ENCODE results near the gene LRIT2.
A peak's percentile ranks its signal among the peaks of the same experiment; 100 is the strongest.

Gene LRIT2

GRCh38 chr10:84205853-84206525 is 19.4 kb downstream of the LRIT2 start:
- no peak for DNase-seq (ENCODE audit: low read depth, low spot score)

- DNase-seq (ENCODE audit: low read depth, low spot score) = peak; percentile 6
These were observed 20.1 kb downstream of the LRIT2 start for GRCh38 chr10:84205049-84205852.

GRCh38 chr10:84204610-84205009 is 20.7 kb downstream of the LRIT2 start:
- no peak for DNase-seq (ENCODE audit: low read depth, low spot score)

- no peak for DNase-seq (ENCODE audit: low read depth, low spot score)
These were observed 21.2 kb downstream of the LRIT2 start for GRCh38 chr10:84204122-84204521.

DNA sequence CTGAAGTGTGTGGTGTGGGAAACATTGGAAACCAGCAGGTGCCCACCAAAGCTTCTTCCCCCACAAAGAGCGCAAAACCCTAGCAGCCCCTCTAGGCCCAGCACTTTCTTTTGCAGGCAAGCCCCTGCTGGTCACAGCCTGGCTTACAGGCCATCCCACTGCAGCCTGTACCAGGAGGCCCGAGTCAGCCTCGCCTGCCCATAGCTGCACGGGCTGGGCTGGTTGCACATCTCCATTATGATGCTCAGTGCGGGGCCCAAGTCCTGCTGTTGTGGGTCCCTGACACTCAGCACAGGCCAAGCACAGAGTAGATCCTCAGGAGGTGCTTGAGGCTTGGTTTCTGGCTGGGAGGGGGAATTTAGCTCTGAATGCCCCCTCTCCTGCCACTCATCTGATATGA is 23.0 kb downstream of the LRIT2 start:
- no peak for DNase-seq (ENCODE audit: low read depth, low spot score)

- no peak for DNase-seq (ENCODE audit: low read depth, low spot score)
These were observed 23.7 kb downstream of the LRIT2 start for GRCh38 chr10:84201682-84202081.

DNA sequence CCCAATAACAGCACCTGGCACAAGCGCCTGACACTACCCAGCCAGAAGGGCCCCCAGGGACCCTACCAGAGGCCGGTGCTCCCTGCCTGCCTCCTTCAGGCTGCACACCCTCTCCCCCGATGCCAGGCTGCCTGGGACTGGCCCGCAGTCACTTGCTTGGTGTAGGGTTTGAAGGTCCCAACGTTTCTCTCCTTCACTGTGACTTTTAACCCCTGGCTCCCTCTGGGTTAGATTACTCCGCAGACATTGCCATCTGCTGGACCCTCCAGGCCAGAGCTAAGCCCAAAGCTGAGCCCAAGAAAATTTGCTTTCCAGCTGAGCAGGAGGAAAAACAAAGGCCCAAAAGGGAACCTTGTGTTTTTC is 24.1 kb downstream of the LRIT2 start:
- DNase-seq (ENCODE audit: low read depth, low spot score) = no peak

DNA sequence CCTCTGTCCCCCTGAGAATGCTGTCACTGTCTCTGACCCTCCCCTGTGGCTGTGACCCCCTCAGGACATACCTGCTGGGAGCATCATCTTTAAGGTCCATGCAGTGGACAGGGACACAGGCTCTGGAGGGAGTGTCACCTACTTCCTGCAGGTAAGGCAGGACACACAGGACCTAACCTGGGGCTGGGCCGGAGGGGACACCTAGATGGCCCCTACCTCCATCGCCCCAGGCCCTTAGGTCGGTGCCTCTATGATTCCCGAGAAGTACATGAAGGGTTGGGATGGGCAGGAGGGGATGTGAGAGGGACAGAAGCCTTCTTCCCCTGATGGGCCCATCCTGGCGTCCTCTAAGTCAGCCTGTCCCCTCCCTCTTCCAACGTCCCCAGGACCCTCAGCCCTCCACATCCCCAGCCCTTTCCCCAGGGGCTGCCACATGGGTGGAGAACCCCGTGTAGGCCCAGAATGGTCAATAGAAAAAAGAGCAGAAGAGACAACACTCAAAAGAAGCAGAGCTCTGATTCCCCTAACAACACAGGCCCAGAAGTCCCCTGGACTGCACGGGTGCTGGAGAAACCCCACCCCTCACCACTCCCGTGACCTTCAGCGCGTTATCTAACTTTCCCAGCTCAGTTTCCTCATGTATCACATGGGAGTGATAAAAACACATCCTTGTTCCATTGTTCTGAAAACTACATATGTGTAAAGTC is 24.7 kb downstream of the LRIT2 start:
- no peak for DNase-seq (ENCODE audit: low read depth, low spot score)

DNA sequence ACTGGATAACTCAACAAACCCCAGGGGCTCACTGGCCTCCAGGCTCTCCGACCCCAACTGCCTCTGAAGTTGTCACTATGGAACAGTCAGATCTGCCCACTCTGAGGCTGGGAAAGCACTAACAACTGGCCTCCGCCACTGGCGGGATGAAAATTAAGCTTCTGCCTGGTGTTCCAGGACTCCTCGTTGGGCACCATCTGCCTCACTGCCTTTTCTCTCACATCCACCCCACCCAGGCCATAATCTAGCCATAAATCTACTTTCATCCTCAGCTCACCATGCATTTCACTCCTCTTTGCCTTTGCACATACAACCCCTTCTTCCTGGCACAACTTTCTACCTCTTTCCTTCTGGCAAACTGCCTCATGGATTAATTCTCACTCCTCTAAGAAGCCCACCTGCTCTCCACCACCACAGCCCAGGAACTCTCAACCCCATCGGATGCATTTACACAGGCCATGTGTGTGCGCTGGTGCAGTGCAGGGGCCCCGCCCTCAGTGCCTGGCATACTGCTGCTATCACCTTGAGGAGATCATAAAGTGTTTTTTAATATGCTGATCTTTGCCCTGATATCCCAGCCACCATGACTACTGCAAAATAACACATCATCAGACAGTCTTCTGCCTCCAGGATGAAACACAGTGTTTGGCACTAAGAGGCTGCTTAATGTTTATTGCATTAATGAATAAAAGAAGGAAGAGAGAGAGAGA is 27.0 kb downstream of the LRIT2 start:
- DNase-seq (ENCODE audit: low read depth, low spot score) = no peak

DNA sequence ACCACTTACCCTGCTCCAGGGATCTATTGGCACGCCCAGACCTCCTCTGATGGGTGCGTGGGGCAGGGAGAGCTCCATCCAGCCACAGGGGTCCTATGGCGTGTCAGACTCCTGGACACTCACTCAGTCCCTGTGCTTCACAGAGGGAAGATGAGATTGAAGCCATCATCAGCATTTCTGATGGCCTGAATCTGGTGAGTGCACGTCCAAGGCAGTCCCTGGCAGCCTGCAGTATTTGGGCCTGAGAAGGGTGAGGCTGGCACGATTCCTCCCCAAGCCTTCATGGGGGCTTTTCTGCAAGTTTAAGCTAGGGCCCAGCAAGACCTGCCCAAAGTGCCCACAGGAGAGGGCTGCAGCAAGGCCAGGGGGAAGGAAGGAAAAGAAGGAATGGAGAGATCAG is 27.7 kb downstream of the LRIT2 start:
- DNase-seq (ENCODE audit: low read depth, low spot score) = no peak

GRCh38 chr10:84196941-84197340 is 28.4 kb downstream of the LRIT2 start:
- no peak for DNase-seq (ENCODE audit: low read depth, low spot score)

GRCh38 chr10:84196083-84196482 is 29.3 kb downstream of the LRIT2 start:
- no peak for DNase-seq (ENCODE audit: low read depth, low spot score)

DNA sequence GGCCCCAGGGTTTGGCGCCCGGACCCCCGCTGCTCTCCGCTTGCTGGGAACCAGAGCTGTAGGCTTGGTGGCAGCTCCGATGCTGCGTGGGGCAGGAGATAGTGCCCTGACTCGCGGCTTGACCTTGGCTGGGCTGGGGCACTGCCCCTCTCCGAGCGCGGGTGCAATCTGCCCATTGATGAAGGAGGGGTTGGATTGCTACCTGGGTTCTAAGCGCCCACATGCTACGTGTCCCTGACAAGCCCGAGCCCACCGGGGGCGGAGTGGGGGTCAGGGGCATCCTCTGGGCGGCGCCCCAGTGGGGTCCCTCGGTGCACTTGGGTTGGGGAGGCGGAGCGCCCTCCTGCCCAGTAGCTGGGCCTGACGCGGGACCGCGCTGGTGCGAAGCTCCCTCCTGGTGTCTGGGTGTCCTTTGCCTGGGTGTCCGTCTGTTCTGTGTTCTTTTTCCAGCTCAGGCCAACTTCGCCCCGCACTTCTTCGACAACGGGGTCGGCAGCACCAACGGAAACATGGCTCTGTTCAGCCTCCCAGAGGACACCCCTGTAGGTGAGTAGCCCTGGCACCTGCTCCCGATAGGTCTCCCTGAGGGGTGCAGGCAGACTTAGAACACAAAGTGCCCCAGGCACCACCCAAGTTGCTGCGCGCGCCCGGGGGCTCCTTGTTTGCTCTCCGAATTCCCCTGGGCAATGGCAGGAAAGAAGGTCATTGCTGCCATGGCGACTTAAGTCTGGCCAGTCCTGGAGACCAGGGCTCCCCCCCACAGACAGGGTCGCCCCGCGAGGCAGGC is 30.1 kb downstream of the LRIT2 start:
- no peak for DNase-seq (ENCODE audit: low read depth, low spot score)

DNA sequence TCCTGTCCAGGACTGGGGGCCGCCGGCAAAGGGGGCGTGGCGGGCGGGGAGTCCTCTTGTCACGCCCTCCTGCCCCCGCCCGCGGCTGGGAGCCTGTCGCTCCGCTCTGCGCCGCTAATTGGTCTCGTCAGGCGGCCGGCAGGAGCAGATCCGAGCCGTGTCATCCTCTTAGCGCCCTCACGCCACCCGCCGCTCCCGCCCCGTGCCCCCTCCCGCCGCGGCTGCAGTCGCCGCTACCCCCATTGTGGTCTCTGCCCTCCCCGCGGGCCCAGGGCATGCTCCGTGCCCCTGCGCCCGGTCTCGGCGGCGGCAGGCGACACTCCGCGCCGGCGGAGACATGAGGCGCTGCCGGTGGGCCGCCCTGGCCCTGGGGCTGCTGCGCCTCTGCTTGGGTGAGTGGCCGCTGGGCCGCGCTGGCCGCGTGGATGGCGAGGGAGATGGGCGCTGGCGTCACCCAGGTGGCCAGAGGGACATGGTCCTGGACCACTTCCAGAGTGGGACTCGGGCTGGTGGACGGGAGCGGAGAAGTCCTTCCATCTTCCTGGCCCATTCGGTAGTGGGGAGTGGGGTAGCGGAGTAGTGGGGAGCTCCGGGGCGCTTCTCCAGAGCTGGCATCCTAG is 30.8 kb downstream of the LRIT2 start, which contains the start of gene CDHR1:
Gene CDHR1 (plus strand): TSS at position 114 of the 620 bp plus-strand sequence. CDS start 224 bp downstream, at position 338.
- no peak for DNase-seq (ENCODE audit: low read depth, low spot score)

DNA sequence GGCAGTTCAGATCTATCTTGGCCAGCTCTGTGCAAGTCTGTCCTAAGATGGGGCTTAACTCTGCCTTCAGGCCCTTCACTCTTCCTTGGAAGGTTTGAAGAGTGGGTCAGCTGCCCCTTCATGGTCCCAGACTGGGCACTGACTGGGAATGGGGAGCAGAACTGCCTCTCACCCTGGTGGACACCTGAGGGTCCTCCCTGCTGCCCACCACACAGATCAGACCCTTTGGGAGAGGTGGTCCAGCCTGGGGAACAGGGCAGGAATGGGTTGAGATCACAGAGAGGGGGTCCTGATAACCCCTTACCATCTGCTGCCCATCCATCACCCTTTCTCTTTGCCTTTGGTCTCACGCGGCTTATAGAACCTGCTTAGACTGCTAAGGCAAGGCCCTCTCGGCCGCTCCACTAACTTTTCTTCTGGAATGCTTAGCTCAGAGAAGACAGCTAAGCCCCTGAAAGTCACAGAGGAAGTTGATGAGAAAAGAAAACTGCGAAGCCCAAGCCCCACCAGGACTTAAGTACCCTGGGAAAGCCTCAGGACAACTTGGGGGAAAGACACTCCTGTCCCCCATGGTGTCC is 31.4 kb downstream of the LRIT2 start:
- DNase-seq (ENCODE audit: low read depth, low spot score) = no peak

GRCh38 chr10:84193327-84193726 is 32.0 kb downstream of the LRIT2 start:
- no peak for DNase-seq (ENCODE audit: low read depth, low spot score)

DNA sequence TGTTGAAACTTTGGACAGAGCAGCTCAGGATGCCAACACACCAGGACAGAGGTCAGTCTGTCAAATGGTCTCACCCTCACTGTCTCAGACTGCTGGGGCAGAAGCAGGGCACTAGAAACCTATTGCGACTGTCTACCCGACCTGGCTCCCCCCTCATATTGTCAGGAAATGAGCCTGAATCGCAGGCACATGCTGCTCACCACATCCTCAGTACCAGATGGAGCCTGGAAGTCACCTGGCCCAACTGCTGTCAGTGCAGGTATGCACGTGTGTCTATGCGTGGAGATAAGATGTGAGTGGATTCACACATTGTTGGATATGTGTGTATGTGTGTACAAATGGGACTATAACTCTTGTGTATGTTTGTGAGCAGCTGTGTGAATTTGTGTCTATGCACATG is 34.2 kb downstream of the LRIT2 start:
- no peak for DNase-seq (ENCODE audit: low read depth, low spot score)

DNA sequence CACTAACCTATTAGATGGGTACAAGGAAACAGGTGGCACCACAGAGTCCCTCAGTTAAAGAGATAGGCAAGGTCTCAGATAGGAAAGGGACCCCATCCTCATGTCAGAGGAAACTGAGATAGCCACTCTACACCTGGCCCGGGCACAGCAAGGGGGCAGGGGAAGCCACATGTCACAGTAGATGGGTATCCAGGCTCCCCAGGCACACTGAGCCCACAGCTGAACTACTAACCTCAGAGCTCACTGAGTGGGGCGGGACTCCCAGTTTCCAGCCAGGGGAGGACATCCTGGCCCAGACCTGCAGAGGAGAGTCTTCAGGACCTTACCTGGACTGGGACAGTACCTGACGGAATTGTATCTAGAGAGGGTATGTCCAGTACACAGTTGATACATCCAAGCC is 34.7 kb downstream of the LRIT2 start:
- DNase-seq (ENCODE audit: low read depth, low spot score) = no peak

DNA sequence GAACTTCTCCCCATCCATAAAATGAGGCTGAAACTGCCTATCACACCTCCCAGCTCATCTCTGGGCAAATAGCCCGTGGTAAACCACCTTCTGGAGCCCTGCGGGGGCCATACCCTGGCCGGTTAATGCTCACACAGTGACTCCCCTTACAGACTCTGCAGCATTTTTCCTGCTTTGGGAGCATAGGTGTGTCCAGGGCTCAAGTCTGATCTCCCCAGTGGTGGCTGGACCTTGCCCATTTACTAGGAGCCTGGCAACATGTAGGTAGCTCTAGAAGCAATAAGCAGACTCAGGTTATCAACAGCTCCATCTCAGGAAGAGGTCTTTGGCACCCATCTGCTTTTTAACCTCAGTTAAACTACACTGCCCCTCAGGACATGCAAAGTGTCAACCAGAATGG is 36.5 kb downstream of the LRIT2 start:
- no peak for DNase-seq (ENCODE audit: low read depth, low spot score)

DNA sequence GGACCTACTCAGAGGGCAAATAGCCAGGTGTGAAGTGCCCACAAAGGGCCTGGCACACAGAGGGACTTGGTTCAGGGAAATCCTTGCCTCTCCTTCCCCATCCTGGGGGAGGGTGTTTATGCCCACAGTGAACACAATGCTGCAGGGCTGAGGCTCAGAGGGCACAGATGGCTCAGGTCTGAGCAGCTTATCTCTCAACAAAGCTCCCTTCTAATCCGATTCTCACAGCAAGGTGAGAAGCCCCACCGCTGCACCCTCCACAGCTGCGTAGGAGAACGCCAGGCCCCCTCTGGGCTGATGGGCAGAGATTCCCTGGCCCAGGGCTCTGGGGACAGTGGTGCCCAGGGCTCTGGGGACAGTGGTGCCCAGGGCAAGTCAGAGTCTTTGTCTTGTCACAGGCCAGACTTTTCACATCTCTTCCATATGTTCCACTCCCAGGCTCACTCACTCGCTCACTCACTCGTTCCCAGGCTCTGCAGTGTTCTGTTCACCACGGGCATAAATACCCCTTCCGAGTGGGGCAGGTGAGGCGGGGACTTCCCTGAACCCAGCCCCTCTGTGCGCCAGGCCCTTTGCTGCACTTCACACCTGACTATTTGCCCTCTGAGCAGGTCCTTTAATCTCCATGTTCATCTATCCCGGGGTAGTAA is 39.7 kb downstream of the LRIT2 start:
- DNase-seq (ENCODE audit: low read depth, low spot score) = no peak

All from smooth muscle cell of the brain vasculature (primary cell).